HG03469 (cell line): ENCODE results near the gene PDCD2L.
"Not testable (repeated sequence)": the region's sequence is repeated elsewhere in the genome, so short reads cannot be mapped to it uniquely, and the experiment has no call there.

Source experiments
- ATAC-seq: cut with Tn5 transposase; IDR thresholded peaks from one replicate; pipeline ENCODE4 v1.9.1; 2021; ENCODE audit warnings: mild to moderate bottlenecking, moderate library complexity, moderate number of reproducible peaks; ENCODE audit not compliant: unreplicated experiment

The PDCD2L gene

GRCh38 chr19:34373601-34374288 is 30.5 kb upstream of the PDCD2L start:
- ATAC-seq: no peak

DNA sequence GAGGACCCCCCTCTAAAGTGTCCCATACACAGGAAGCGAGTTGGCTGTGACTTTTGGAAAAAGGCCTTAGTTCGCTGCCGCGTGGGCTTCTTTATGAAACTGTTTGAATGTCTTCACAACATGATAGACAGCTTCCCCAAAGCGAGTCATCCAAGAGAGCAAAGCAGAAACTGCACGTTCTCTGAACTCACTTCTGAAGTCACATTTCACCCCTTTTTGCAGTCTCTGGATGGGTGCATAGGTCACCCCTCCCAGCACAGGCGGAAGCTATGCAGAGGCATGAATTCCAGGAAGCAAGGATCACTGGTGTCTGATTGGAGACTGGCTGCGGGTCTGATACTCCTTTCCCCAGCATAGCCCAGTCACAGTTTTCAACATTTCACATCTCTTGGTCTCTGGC is 28.6 kb upstream of the PDCD2L start:
- ATAC-seq: no peak

DNA sequence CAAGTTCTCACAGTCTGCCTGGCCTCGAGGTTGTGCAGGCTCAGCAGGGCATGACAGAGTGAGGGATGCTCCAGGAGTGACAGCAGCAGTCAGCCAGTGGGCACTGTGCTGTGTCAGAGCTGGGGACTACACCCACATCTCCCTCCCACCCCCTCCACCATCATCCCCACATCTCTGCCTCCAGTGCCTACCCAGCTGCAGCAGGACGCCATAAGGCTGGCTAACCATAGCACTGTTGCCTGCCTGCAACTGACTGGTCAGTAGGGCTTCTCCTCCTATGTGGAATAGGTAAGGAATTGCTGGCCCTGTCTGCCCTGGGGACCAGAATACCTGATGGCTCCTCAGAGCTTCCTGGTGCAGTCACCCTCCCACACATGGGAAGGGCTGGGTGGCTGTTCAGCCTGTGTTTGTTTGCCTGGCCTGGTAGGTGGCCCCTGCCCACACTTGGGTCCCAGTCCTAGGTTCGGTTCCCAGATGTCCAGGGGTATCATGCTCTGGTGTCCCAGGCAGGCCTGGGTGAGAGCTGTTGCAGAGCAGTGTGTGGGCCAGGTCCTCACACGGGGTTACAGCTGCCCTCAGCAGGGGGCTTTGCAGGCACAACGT is 23.5 kb upstream of the PDCD2L start:
- ATAC-seq: no peak

DNA sequence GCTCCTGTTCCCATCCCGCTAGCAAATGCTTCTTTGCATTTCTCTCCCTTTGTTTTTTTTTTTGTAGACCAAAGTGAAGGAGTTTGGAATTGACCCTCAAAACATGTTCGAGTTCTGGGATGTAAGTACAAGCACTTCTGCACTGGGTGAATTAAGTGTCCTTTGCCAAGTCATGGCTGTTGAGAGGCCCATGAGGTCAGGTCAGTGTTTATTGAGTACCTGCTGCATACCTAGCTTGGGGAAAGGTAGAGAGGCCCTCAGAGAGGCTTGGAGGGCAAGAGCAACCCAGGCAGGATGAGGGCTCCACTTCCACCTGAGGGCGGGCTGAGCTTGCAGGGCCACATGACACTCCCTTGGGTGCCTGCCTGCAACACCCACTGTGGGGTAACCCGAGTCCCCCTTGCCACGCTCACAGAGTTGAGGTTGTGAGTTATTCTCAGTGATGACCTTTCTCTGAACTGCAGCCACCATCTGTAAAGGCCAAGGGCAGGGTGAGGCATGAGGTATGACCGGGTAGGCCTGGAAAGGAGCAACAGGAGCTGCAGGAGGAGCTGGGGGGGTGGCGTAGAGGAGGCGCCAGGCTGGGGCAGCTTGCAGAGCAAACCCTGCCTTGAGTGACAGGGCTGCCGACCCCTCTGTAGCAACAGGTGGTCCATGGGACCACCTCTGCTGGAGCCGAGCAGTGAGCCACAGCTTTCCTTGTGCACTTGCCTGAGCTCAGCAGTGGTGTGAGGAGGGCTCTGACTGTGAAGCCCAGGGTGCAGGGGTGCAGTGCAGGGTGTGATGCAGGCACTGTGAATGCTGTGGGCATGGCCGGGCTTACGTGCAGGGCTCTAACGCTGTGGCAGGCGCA is 22.6 kb upstream of the PDCD2L start:
- no peak for ATAC-seq

- ATAC-seq: no peak
Observed at GRCh38 chr19:34382471-34382870, 21.7 kb upstream of the PDCD2L start.

GRCh38 chr19:34383599-34383998 is 20.6 kb upstream of the PDCD2L start:
- no peak for ATAC-seq

- no peak for ATAC-seq
Observed at GRCh38 chr19:34386645-34387445, 17.4 kb upstream of the PDCD2L start.

DNA sequence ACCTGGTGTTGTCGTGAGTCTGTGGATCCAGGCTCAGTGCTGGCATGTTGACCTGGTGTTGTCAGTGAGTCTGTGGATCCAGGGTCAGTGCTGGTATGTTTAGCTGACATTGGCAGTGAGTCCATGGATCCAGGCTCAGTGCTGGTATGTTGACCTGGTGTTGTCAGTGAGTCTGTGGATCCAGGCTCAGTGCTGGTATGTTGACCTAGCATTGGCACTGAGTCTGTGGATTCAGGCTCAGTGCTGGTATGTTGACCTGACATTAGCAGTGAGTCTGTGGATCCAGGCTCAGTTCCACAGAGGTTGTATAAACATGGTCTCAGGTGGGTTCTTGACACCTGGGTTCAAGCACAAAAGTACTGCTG is 16.8 kb upstream of the PDCD2L start:
- ATAC-seq: no peak

- ATAC-seq: not testable (repeated sequence)
Observed at GRCh38 chr19:34388745-34389144, 15.5 kb upstream of the PDCD2L start.

- no peak for ATAC-seq
Observed at GRCh38 chr19:34391813-34392212, 12.4 kb upstream of the PDCD2L start.

GRCh38 chr19:34393031-34393430 is 11.2 kb upstream of the PDCD2L start:
- no peak for ATAC-seq

GRCh38 chr19:34393629-34394028 is 10.6 kb upstream of the PDCD2L start:
- no peak for ATAC-seq

GRCh38 chr19:34397853-34398252 is 6.3 kb upstream of the PDCD2L start:
- ATAC-seq: no peak

DNA sequence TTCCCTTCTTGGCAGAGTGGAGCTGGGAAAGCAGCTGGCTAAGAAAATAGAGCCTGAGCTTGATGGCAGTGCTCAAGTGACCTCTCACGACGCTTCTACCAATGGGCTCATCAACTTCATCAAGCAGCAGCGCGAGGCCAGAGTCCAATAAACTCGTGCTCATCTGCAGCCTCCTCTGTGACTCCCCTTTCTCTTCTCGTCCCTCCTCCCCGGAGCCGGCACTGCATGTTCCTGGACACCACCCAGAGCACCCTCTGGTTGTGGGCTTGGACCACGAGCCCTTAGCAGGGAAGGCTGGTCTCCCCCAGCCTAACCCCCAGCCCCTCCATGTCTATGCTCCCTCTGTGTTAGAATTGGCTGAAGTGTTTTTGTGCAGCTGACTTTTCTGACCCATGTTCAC is 4.3 kb upstream of the PDCD2L start:
- no peak for ATAC-seq

- not testable (repeated sequence) for ATAC-seq
Observed at GRCh38 chr19:34400844-34401243, 3.4 kb upstream of the PDCD2L start.

DNA sequence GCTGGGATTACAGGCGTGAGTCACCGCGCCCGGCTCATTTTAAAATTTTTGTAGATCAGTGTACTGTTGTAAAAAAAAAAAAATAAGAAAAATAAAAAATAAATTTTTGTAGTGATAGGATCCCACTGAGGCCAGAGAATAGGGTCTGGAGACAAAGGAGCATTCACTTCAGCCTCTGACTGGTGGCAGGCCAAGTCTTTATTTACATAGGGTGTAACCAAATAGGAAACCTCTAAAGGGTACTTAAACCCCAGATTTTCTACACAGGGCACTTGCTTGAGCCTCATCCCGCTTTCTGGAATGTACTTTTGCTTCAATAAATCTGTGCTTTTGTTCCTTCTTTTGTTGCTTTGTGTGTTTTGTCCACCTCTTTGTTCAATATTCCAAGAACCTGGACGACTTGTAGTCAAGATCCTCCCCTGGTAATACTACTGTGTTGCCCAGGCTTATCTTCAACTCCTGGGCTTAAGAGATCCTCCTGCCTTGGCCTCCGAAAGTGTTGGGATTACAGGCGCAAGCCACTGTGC is 2.1 kb upstream of the PDCD2L start:
- ATAC-seq: no peak

DNA sequence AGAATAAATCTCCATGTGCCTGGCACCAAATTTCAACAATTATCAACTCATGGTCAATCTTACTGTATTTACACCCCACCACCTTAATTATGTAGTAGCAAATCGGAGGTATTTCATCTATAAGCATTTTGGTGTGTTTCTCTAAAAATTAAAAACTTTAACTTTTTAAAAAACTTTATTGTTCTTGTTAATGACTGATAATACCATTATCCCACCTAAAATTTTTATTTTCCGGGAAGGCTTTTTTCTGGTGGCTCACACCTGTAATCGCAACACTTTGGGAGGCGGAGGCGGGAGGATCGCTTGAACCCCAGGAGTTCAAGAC is 453 bp upstream of the PDCD2L start:
- ATAC-seq: no peak

DNA sequence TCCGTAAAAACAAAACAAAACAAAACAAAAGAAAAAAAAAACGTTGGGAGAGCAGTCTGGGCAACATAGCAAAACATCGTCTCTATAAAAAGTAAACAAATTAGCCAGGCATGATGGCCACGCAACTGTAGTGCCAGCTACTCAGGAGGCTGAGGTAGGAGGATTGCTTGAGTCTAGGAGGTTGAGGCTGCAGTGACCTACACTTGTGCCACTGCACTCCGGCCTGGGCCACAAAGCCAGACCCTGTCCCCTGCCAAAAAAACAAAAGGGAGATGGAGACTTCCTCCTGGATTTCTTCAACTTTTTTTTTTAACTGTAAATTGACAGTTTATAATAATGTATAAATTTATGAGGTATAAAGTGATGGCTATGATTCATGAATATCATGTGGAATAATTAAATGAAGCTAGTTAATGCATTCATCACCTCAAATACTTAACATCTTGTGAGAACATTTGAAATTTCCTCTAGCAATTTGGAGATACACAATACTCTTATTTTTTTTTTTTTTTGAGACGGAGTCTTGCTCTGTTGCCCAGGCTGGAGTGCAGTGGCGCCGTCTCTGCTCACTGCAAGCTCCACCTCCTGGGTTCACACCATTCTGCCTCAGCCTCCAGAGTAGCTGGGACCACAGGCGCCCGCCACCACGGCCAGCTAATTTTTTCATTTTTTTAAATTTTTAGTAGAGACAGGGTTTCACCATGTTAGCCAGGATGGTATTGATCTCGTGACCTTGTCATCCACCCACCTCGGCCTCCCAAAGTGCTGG is 1.9 kb downstream of the PDCD2L start:
- ATAC-seq: no peak

DNA sequence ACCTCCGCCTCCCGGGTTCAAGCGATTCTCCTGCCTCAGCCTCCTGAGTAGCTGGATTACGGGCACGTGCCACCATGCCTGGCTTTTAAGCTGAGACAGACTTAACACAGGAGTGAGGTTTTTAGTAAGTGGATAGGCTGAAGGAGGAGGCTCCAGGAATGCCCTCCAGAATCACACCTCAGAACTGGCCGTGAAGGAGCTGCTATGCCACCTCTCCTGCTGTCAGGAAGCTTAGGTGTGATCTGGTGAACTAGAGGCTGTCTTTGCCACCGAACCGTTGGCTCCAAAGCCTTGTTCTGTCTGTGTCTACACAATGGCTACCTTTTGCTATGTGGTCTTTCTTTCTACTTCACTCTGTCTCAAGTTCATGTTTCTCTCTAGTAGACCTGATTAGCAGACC is 4.2 kb downstream of the PDCD2L start:
- ATAC-seq: no peak
